GM13977 (cell line): ENCODE results near the gene SCAMP4.

ENCODE experiments used
- DNase-seq: peaks from one replicate; pipeline ENCODE4 v3.0.0; 2012; ENCODE audit warnings: low spot score
- CTCF ChIP-seq: IDR thresholded peaks from 2 replicates; pipeline ENCODE4 v1.5.1; 2012; ENCODE audit warnings: mild to moderate bottlenecking, control low read depth; ENCODE audit not compliant: insufficient read depth; ENCODE audit errors: extremely low read depth, missing control alignments
- in situ Hi-C: fragments of 300-500 bp; cut with MboI; formaldehyde crosslinking; loops from one replicate; pipeline ENCODE4 v1.12.0; 2022; ENCODE audit warnings: low sequenced_read_pairs, low pct_unique_long_range_greater_than_20kb, mixed read lengths, inconsistent platforms; ENCODE audit not compliant: unreplicated experiment

SCAMP4 gene

DNA sequence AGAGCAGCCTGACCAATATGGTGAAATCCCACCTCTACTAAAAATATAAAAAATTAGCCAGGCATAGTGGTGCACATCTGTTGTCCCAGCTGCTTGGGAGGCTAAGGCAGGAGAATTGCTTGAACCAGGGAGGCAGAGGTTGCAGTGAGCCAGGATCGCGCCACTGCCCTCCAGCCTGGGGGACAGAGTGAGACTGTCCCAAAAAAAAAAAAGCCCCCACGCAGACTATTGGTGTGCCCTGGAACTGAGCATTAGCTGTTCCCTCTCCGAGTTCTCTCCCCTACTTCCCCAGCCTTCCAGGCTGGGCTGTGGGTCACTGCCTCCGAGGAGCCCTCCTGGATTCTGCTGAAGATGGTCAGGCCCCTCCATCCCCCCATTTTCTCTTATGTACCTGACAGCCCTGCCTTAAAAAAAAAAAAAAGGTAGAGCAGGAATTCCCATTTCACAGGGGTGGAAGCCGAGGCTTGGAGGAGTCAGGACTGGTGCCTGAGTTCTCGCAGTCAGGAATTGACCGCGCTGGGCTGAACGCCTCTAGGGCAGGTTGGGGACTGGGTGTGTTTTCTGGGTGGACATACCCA, 1.9 kb downstream of the SCAMP4 start:
- no peak for TF ChIP-seq CTCF
- DNase-seq: no peak

GRCh38 chr19:1907563-1908363, 2.6 kb downstream of the SCAMP4 start:
- DNase-seq: no peak
- in situ Hi-C loops: no loop called here
- TF ChIP-seq CTCF: no peak

More for the DNA sequence above, 1.9 kb downstream of the SCAMP4 start:
- in situ Hi-C loops: no loop called here

- no peak for DNase-seq
- no peak for TF ChIP-seq CTCF
- in situ Hi-C loops: no loop called here
These were observed 3.1 kb downstream of the SCAMP4 start for GRCh38 chr19:1908364-1908678.

GRCh38 chr19:1909761-1910080, 4.5 kb downstream of the SCAMP4 start:
- DNase-seq: no peak
- in situ Hi-C loops: no loop called here
- TF ChIP-seq CTCF: no peak

- TF ChIP-seq CTCF: no peak
- no peak for DNase-seq
- in situ Hi-C loops: no loop called here
These were observed 5.0 kb downstream of the SCAMP4 start for GRCh38 chr19:1910177-1910576.

- DNase-seq: no peak
- TF ChIP-seq CTCF: no peak
- in situ Hi-C loops: no loop called here
These were observed 5.9 kb downstream of the SCAMP4 start for GRCh38 chr19:1911098-1911497.
